Common myeloid progenitor, CD34-positive (primary cell): ENCODE results near the gene FBXO34.

Source experiments
- CTCF ChIA-PET: fragments of 350-600 bp; sonication (Branson Sonifier 250); formaldehyde crosslinking; loops from one replicate; lab custom pipeline; 2021; ENCODE audit warnings: antibody characterized with exemption; lab: Charles Lee
- POLR2A ChIA-PET: fragments of 350-600 bp; sonication (Branson Sonifier 250); formaldehyde crosslinking; loops from one replicate; lab custom pipeline; 2021; ENCODE audit warnings: antibody characterized with exemption; lab: Charles Lee
- DNase-seq, 3 donors: peaks; one replicate each; pipeline versions ENCODE4 v3.0.0 to v3.0.0-alpha.2; 2013
- H3K27ac ChIP-seq, 2 experiments: 1 replicate in 1 of 2; 2 replicates in 1 of 2; pipeline ENCODE4 v1.7.0; 2013; ENCODE audit warnings: inconsistent platforms in 2 of 2, low read length in 2 of 2, mild to moderate bottlenecking in 2 of 2, low read depth in 1 of 2, moderate library complexity in 1 of 2; ENCODE audit not compliant: severe bottlenecking in 2 of 2, insufficient read depth in 1 of 2, poor library complexity in 1 of 2
- H3K27me3 ChIP-seq, 5 experiments: replicated peaks in 2 of 5; 1 replicate in 3 of 5; 2 replicates in 2 of 5; pipeline versions ENCODE4 v1.6.1 to v1.7.0; 2013; ENCODE audit warnings: low read length in 4 of 5, mild to moderate bottlenecking in 2 of 5, moderate library complexity in 2 of 5, inconsistent platforms in 1 of 5; ENCODE audit not compliant: insufficient read depth in 5 of 5, control insufficient read depth in 4 of 5
- H3K36me3 ChIP-seq, 4 experiments: 1 replicate in 2 of 4; 2 replicates in 2 of 4; pipeline versions ENCODE4 v1.6.1 to v1.7.0; 2013; ENCODE audit warnings: low read length in 3 of 4, control low read depth in 1 of 4, mild to moderate bottlenecking in 1 of 4; ENCODE audit not compliant: control insufficient read depth in 4 of 4, insufficient read depth in 4 of 4
- H3K4me1 ChIP-seq, 4 experiments: 1 replicate in 3 of 4; 2 replicates in 1 of 4; pipeline versions ENCODE4 v1.6.1 to v1.7.1; 2013; ENCODE audit warnings: low read length in 3 of 4, mild to moderate bottlenecking in 3 of 4, control low read depth in 1 of 4, inconsistent platforms in 1 of 4, moderate library complexity in 1 of 4; ENCODE audit not compliant: control insufficient read depth in 4 of 4, insufficient read depth in 4 of 4; ENCODE audit errors: control extremely low read depth in 1 of 4
- H3K4me3 ChIP-seq, 7 experiments: 1 replicate in 4 of 7; 2 replicates in 3 of 7; pipeline versions ENCODE4 v1.5.1 to v1.7.0; 2013; ENCODE audit warnings: mild to moderate bottlenecking in 7 of 7, low read length in 6 of 7, moderate library complexity in 6 of 7, inconsistent platforms in 2 of 7, low read depth in 2 of 7, control low read depth in 1 of 7; ENCODE audit not compliant: insufficient read depth in 4 of 7, control insufficient read depth in 1 of 7; ENCODE audit errors: extremely low read depth in 1 of 7
- H3K9me3 ChIP-seq, 5 experiments: 1 replicate in 4 of 5; 2 replicates in 1 of 5; pipeline versions ENCODE4 v1.6.1 to v1.7.1; 2013; ENCODE audit warnings: low read length in 4 of 5, mild to moderate bottlenecking in 2 of 5, inconsistent platforms in 1 of 5, low read depth in 1 of 5, moderate library complexity in 1 of 5; ENCODE audit not compliant: control insufficient read depth in 4 of 5, insufficient read depth in 2 of 5; ENCODE audit errors: control extremely low read depth in 1 of 5
- whole genome bisulfite sequencing: methylation state at CpG from one replicate; pipeline ENCODE4 v1.1.5; 2013; ENCODE audit not compliant: insufficient coverage; 5-methylcytosine and 5-hydroxymethylcytosine counted together

Gene FBXO34

GRCh38 chr14:55349565-55349964 lies 78.3 kb downstream of the FBXO34 start:
- no peak overlapping the region for H3K4me3 ChIP-seq
- POLR2A ChIA-PET, result no interaction called here
- CTCF ChIA-PET, result interaction anchor here (1.0 to 1.5 kb wide), 3 partner anchors 9 to 138 kb away, joined by 3 to 4 read pairs (median 4); no protein-coding TSS in a partner anchor
- H3K27me3 ChIP-seq, result no peaks in the 10 kb centered on the region
- 96% methylated on average over 10 of the region's 12 CpGs for WGBS
- no peaks in the 10 kb centered on the region for H3K9me3 ChIP-seq
- no peak for DNase-seq
- peaks cover 6 to 31% (median 18%) of the 10 kb centered on the region in 4 experiments for H3K36me3 ChIP-seq
- H3K27ac ChIP-seq, result no peak overlapping the region
- H3K4me1 ChIP-seq, result no peaks in the 10 kb centered on the region

- Histone ChIP-seq H3K4me3 (no peak overlapping the region), H3K27me3 (no peaks in the 10 kb centered on the region), H3K36me3 (peaks cover 6 to 40% (median 19%) of the 10 kb centered on the region in 4 experiments), H3K27ac (no peak overlapping the region), H3K9me3 (no peaks in the 10 kb centered on the region), H3K4me1 (no peaks in the 10 kb centered on the region)
- 100% methylated on average over 2 of the region's 4 CpGs for WGBS
- ChIA-PET POLR2A (no interaction called here), CTCF (interaction anchor here (1.0 to 9.6 kb wide), 8 partner anchors 8 to 139 kb away, joined by 3 to 89 read pairs (median 4); partner anchors contain the start of gene FBXO34)
- DNase-seq, result no peak
These were observed 79.2 kb downstream of the FBXO34 start for GRCh38 chr14:55350461-55350860.

- ChIA-PET POLR2A (no interaction called here), CTCF (interaction anchor here (1.2 to 9.6 kb wide), 8 partner anchors 7 to 140 kb away, joined by 3 to 89 read pairs (median 6); partner anchors contain the start of gene FBXO34)
- Histone ChIP-seq H3K27ac (no peak overlapping the region), H3K36me3 (peaks cover 6 to 47% (median 19%) of the 10 kb centered on the region in 4 experiments), H3K4me1 (no peaks in the 10 kb centered on the region), H3K9me3 (no peaks in the 10 kb centered on the region), H3K4me3 (no peak overlapping the region), H3K27me3 (no peaks in the 10 kb centered on the region)
- DNase-seq, result no peak
- 96% methylated on average over 8 of the region's 9 CpGs for WGBS
These were observed 79.9 kb downstream of the FBXO34 start for GRCh38 chr14:55351111-55351510.

DNA sequence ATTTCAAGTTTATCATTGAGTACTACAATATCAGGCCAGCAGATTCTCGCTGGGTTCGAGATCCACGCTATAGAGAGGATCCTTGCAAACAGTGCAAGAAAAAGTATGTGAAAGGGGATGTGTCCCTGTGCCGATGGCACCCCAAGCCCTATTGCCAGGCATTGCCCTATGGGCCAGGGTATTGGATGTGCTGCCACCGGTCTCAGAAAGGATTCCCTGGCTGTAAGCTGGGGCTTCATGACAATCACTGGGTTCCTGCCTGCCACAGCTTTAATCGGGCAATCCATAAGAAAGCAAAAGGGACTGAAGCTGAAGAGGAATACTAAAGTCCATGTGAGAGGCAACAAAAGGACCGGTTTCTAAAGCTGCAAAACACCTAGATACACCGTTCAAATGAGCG lies 81.0 kb downstream of the FBXO34 start:
- DNase-seq, result no peak
- WGBS, result 93% methylated on average over 8 of the region's 9 CpGs
- Histone ChIP-seq H3K36me3 (peaks cover 6 to 48% (median 20%) of the 10 kb centered on the region in 4 experiments), H3K27me3 (no peaks in the 10 kb centered on the region), H3K27ac (no peak overlapping the region), H3K4me3 (no peak overlapping the region), H3K9me3 (no peaks in the 10 kb centered on the region), H3K4me1 (no peaks in the 10 kb centered on the region)
- ChIA-PET POLR2A (no interaction called here), CTCF (interaction anchor here (1.0 to 9.6 kb wide), 5 partner anchors 19 to 139 kb away, joined by 3 to 89 read pairs (median 9); partner anchors contain the start of gene FBXO34)

- Histone ChIP-seq H3K36me3 (peaks cover 6 to 48% (median 21%) of the 10 kb centered on the region in 4 experiments), H3K4me1 (no peaks in the 10 kb centered on the region), H3K9me3 (no peaks in the 10 kb centered on the region), H3K27me3 (no peaks in the 10 kb centered on the region), H3K4me3 (no peak overlapping the region), H3K27ac (peak overlapping the region in 1 of 2 experiments; percentile 25)
- 95% methylated on average over 11 of the region's 11 CpGs for WGBS
- ChIA-PET POLR2A (no interaction called here), CTCF (interaction anchor here (0.6 to 9.6 kb wide), 33 partner anchors 8 to 151 kb away, joined by 3 to 89 read pairs (median 6); partner anchors contain the start of gene FBXO34)
- DNase-seq, result no peak
These were observed 82.7 kb downstream of the FBXO34 start for GRCh38 chr14:55353686-55354467.

DNA sequence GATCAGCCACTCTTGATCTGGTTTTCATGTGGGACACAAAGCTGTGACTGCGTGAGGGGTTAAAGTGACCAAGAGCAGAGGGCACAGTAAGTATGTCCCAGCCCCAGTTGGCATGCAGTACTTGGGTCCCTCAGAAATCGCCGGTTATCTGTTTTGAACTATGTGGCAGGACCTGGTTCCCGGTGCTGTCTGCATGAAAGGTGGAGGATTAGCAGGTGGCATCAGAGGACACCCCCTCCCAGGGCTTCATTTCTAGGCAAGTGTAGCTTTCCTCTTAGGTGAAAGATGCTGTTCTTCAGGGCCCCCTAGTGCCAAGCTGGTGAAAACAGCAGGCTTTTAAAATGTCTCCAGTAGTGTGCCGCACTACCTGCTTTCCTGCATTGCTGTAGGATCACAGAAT lies 83.3 kb downstream of the FBXO34 start:
- POLR2A ChIA-PET, result interaction anchor here (1.0 kb wide), 1 partner anchor 82 kb away, joined by 4 read pairs; no protein-coding TSS in a partner anchor
- Histone ChIP-seq H3K9me3 (no peaks in the 10 kb centered on the region), H3K36me3 (peaks cover 6 to 48% (median 21%) of the 10 kb centered on the region in 4 experiments), H3K27me3 (no peaks in the 10 kb centered on the region), H3K4me1 (no peaks in the 10 kb centered on the region), H3K4me3 (no peak overlapping the region), H3K27ac (no peak overlapping the region)
- CTCF ChIA-PET, result interaction anchor here (0.7 to 9.6 kb wide), 32 partner anchors 9 to 151 kb away, joined by 3 to 89 read pairs (median 6); partner anchors contain the start of gene FBXO34
- peak; percentile 59 to 77 (median 77) for DNase-seq
- 83% methylated on average over 2 of the region's 5 CpGs for WGBS

DNA sequence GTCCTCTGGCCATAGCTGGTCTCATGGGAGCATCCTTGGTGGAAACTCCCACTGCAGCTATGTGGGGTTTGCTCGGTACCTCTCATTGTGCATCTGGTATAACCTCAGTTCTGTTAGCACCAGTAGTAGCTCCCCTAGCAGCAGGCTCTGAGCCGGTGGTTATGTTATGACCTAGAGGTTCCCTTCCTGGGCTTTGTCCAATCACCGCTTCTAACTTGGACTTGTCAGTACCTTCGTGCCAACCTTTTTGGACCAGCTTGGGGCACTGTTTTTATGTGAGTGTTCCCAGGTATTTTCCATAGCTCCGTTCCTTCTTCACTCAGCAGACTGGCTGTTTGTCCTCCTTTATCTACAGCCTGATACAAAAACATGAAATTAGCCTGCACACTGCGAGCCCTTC lies 84.7 kb downstream of the FBXO34 start:
- ChIA-PET POLR2A (no interaction called here), CTCF (interaction anchor here (1.2 to 9.6 kb wide), 11 partner anchors 8 to 142 kb away, joined by 5 to 89 read pairs (median 13); partner anchors contain the start of gene FBXO34)
- DNase-seq, result no peak
- Histone ChIP-seq H3K9me3 (no peaks in the 10 kb centered on the region), H3K27me3 (no peaks in the 10 kb centered on the region), H3K36me3 (peaks cover 6 to 40% (median 15%) of the 10 kb centered on the region in 4 experiments), H3K4me1 (no peaks in the 10 kb centered on the region), H3K4me3 (no peak overlapping the region), H3K27ac (no peak overlapping the region)
- WGBS, result 98% methylated on average over 5 of the region's 6 CpGs
